Fibroblast of lung (primary cell): ENCODE results near the gene WDR46. TPM values are rescaled to one million over a fixed set of nuclear protein-coding genes. Genes with fewer than 3 reads are reported as not detected.

ENCODE experiments used
- DNase-seq, 2 donors: peaks; one replicate each; pipeline versions ENCODE4 v3.0.0 to v3.0.0-alpha.2; 2010; ENCODE audit warnings: low read depth in 2 of 2
- H2AFZ ChIP-seq: 2 replicates; pipeline ENCODE4 v1.5.1; 2012; ENCODE audit warnings: low read length, control low read depth, inconsistent platforms
- H3K27ac ChIP-seq: 2 replicates; pipeline ENCODE4 v1.5.1; 2011; ENCODE audit warnings: low read length, control low read depth; ENCODE audit not compliant: insufficient read depth
- H3K27me3 ChIP-seq: 2 replicates; pipeline ENCODE4 v1.5.1; 2011; ENCODE audit warnings: mild to moderate bottlenecking, low read length; ENCODE audit not compliant: control insufficient read depth, insufficient read depth
- H3K36me3 ChIP-seq: 2 replicates; pipeline ENCODE4 v1.5.1; 2011; ENCODE audit warnings: low read length; ENCODE audit not compliant: control insufficient read depth, insufficient read depth
- H3K4me1 ChIP-seq: 2 replicates; pipeline ENCODE4 v1.5.1; 2011; ENCODE audit warnings: low read length; ENCODE audit not compliant: control insufficient read depth, insufficient read depth; ENCODE audit errors: extremely low read depth
- H3K4me2 ChIP-seq: 2 replicates; pipeline ENCODE4 v1.5.1; 2011; ENCODE audit warnings: low read length, control low read depth; ENCODE audit not compliant: insufficient read depth; ENCODE audit errors: extremely low read depth
- H3K4me3 ChIP-seq, 4 experiments: fragments of 200-600 bp in 1 of 4; sonication (generic) in 1 of 4; replicated peaks in 1 of 4; 2 replicates each; pipeline ENCODE4 v1.5.1; 2011 to 2016; ENCODE audit warnings: low read length in 4 of 4, low read depth in 3 of 4, mild to moderate bottlenecking in 3 of 4, control low read depth in 2 of 4, inconsistent platforms in 1 of 4, mixed read lengths in 1 of 4; ENCODE audit not compliant: insufficient read depth in 1 of 4; ENCODE audit errors: control extremely low read depth in 1 of 4
- H3K79me2 ChIP-seq: 2 replicates; pipeline ENCODE4 v1.5.1; 2012; ENCODE audit warnings: mild to moderate bottlenecking, low read length, inconsistent platforms; ENCODE audit not compliant: control insufficient read depth, insufficient read depth
- H3K9ac ChIP-seq: 2 replicates; pipeline ENCODE4 v1.5.1; 2011; ENCODE audit warnings: mild to moderate bottlenecking, low read length, control low read depth; ENCODE audit not compliant: insufficient read depth
- H3K9me3 ChIP-seq: 2 replicates; pipeline ENCODE4 v1.5.1; 2012; ENCODE audit warnings: low read depth, low read length; ENCODE audit not compliant: control insufficient read depth, insufficient read depth
- H4K20me1 ChIP-seq: 2 replicates; pipeline ENCODE4 v1.5.1; 2011; ENCODE audit warnings: low read length; ENCODE audit not compliant: control insufficient read depth, insufficient read depth; ENCODE audit errors: extremely low read depth
- EZH2 ChIP-seq: IDR thresholded peaks from 2 replicates; pipeline ENCODE4 v1.5.1; 2012; ENCODE audit warnings: low read length, control low read depth, mild to moderate bottlenecking; ENCODE audit errors: missing control alignments
- polyA minus RNA-seq: library from RNA; depleted of rRNA, polyadenylated mRNA; stranded (reverse); fragments of >200 nt; gene quantifications from 2 replicates; pipeline ENCODE4 v1.2.3, GENCODE V29; 2011; ENCODE audit warnings: low replicate concordance
- polyA plus RNA-seq, 2 donors: library from polyadenylated mRNA; depleted of rRNA in 1 of 2; stranded (reverse) in 1 of 2; unstranded in 1 of 2; fragments of >200 nt; gene quantifications; 2 replicates each; pipeline ENCODE4 v1.2.1, GENCODE V29; 2011 to 2012; ENCODE audit warnings: missing spikeins in 1 of 2
- total RNA-seq: library from RNA; depleted of rRNA; stranded (reverse); fragments of >200 nt; gene quantifications from 2 replicates; pipeline ENCODE4 v1.2.1, GENCODE V29; 2014
- TF ChIP-seq, protein P1 (sequence below), 2 donors: IDR thresholded peaks in 1 of 2; conservative IDR thresholded peaks in 1 of 2; 1 replicate in 1 of 2; 2 replicates in 1 of 2; pipeline ENCODE4 v1.5.1; 2011 to 2012; ENCODE audit warnings: low read length in 2 of 2, control low read depth in 1 of 2, inconsistent platforms in 1 of 2, low read depth in 1 of 2, mild to moderate bottlenecking in 1 of 2

WDR46 gene, protein sequence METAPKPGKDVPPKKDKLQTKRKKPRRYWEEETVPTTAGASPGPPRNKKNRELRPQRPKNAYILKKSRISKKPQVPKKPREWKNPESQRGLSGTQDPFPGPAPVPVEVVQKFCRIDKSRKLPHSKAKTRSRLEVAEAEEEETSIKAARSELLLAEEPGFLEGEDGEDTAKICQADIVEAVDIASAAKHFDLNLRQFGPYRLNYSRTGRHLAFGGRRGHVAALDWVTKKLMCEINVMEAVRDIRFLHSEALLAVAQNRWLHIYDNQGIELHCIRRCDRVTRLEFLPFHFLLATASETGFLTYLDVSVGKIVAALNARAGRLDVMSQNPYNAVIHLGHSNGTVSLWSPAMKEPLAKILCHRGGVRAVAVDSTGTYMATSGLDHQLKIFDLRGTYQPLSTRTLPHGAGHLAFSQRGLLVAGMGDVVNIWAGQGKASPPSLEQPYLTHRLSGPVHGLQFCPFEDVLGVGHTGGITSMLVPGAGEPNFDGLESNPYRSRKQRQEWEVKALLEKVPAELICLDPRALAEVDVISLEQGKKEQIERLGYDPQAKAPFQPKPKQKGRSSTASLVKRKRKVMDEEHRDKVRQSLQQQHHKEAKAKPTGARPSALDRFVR
- total RNA-seq (55.2 and 67.3 TPM in 2 replicates), polyA plus RNA-seq (31.1 and 45.0 TPM in 2 replicates), polyA minus RNA-seq (37.5 and 130 TPM in 2 replicates)
- polyA plus RNA-seq (2012) = 42.9 and 62.3 TPM in 2 replicates

DNA sequence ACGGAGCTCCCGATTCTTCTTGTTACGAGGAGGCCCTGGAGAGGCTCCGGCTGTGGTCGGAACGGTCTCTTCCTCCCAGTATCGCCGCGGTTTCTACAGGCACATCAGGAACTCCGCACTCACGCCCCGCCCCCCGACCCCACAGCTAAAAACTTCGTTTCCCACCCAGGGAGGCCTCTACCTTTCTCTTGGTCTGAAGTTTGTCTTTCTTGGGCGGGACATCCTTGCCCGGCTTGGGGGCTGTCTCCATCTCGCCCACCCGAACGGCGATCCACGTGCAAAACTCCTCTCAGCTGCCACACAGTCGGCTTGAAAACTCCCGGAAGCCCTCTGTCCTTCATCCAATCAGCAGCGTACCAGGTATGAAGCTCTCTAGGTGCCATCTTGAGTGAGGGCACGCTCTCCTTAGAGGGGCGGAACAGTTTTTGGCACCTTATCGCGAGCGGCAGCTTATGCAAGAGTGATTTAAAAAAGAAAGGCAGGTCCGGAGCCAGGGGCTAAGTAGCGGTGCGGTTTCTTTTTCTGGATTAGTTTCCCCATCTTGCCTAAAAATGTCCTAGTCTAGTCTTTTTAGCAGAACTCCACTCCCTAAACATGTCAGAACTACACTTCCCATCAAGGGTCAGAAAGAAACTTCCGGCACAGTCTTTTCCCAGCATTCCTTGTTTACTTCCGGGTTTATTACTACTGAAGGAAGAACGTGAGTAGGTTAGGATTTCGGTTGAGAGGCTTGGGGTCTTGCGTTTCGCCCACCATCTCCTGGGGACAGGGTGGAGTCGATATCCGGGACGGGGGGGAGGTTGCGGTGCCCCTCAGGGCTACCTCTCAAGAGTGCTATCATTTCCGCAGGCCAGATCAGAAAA lies at the start of gene WDR46, which contains the start of gene PFDN6:
WDR46 (minus strand) TSS at position 319 of the 863 bp plus-strand sequence; CDS start at position 250, 69 bp downstream.
PFDN6 (plus strand) TSS at position 681 of the 863 bp plus-strand sequence. CDS start 256 bp downstream, outside the sequence.
- no peaks in the 10 kb centered on the region for H3K9me3 ChIP-seq
- no peaks in the 10 kb centered on the region for H3K27me3 ChIP-seq
- H4K20me1 ChIP-seq = no peaks in the 10 kb centered on the region
- peak within 1 kb of the TSS; percentile 100 for H3K4me2 ChIP-seq
- peaks cover 11% of the 10 kb centered on the region for H3K4me1 ChIP-seq
- H3K27ac ChIP-seq = peak within 1 kb of the TSS; percentile 75
- TF ChIP-seq, protein P1, sequence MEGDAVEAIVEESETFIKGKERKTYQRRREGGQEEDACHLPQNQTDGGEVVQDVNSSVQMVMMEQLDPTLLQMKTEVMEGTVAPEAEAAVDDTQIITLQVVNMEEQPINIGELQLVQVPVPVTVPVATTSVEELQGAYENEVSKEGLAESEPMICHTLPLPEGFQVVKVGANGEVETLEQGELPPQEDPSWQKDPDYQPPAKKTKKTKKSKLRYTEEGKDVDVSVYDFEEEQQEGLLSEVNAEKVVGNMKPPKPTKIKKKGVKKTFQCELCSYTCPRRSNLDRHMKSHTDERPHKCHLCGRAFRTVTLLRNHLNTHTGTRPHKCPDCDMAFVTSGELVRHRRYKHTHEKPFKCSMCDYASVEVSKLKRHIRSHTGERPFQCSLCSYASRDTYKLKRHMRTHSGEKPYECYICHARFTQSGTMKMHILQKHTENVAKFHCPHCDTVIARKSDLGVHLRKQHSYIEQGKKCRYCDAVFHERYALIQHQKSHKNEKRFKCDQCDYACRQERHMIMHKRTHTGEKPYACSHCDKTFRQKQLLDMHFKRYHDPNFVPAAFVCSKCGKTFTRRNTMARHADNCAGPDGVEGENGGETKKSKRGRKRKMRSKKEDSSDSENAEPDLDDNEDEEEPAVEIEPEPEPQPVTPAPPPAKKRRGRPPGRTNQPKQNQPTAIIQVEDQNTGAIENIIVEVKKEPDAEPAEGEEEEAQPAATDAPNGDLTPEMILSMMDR (conservative IDR thresholded peaks at IDR 0.05 in 1 of 2, IDR thresholded peaks at IDR 0.05 in 1 of 2; ENCODE audit: low read depth in 1 of 2, low read length in 2 of 2) = no peak
- no peak for TF ChIP-seq EZH2
- DNase-seq = peak; percentile 90
- H3K79me2 ChIP-seq = peaks cover 31% of the 10 kb centered on the region
- H3K36me3 ChIP-seq = peaks cover 27% of the 10 kb centered on the region
- H3K4me3 ChIP-seq = peak within 1 kb of the TSS; percentile 86 to 99 (median 94)
- peak within 1 kb of the TSS; percentile 92 for H2AFZ ChIP-seq
- H3K9ac ChIP-seq = peak within 1 kb of the TSS; percentile 73

- no peak overlapping the region for H3K4me3 ChIP-seq
- H3K27ac ChIP-seq = no peak overlapping the region
- H3K9ac ChIP-seq = no peak overlapping the region
- no peaks in the 10 kb centered on the region for H3K36me3 ChIP-seq
- H3K27me3 ChIP-seq = no peaks in the 10 kb centered on the region
- no peaks in the 10 kb centered on the region for H4K20me1 ChIP-seq
- H3K9me3 ChIP-seq = no peaks in the 10 kb centered on the region
- no peak overlapping the region for H3K4me2 ChIP-seq
- TF ChIP-seq EZH2 = no peak
- TF ChIP-seq, protein P1 (conservative IDR thresholded peaks at IDR 0.05 in 1 of 2, IDR thresholded peaks at IDR 0.05 in 1 of 2; ENCODE audit: low read depth in 1 of 2, low read length in 2 of 2) = no peak
- no peaks in the 10 kb centered on the region for H3K4me1 ChIP-seq
- H3K79me2 ChIP-seq = no peaks in the 10 kb centered on the region
- DNase-seq = no peak
- H2AFZ ChIP-seq = no peak overlapping the region
Measured at GRCh38 chr6:33336495-33336894, 47.5 kb upstream of the WDR46 start.
